Astrocyte (in vitro differentiated cells and primary cell): ENCODE data around the gene RESF1. TPM values are rescaled to one million over a fixed set of nuclear protein-coding genes. Genes with fewer than 3 reads are reported as not detected.

Experiments
- DNase-seq: peaks from one replicate; pipeline ENCODE4 v3.0.0-alpha.2; 2010; ENCODE audit warnings: low read depth
- FAIRE-seq: peaks from 2 replicates; lab custom pipeline; 2011; peaks lifted over from hg19 to GRCh38; lab: Jason Lieb, UNC
- H2AFZ ChIP-seq: 2 replicates; pipeline ENCODE4 v1.6.0; 2012; ENCODE audit warnings: low read depth, low read length, inconsistent platforms
- H3K27ac ChIP-seq: 2 replicates; pipeline ENCODE4 v1.5.1; 2011; ENCODE audit warnings: low read depth, low read length, inconsistent platforms
- H3K27me3 ChIP-seq: 2 replicates; pipeline ENCODE4 v1.6.0; 2011; ENCODE audit warnings: low read length, inconsistent platforms; ENCODE audit not compliant: insufficient read depth
- H3K36me3 ChIP-seq: 2 replicates; pipeline ENCODE4 v1.5.1; 2011; ENCODE audit warnings: low read length, inconsistent platforms; ENCODE audit not compliant: insufficient read depth
- H3K4me1 ChIP-seq: 2 replicates; pipeline ENCODE4 v1.5.1; 2011; ENCODE audit warnings: low read length, inconsistent platforms; ENCODE audit not compliant: insufficient read depth
- H3K4me2 ChIP-seq: 2 replicates; pipeline ENCODE4 v1.6.0; 2012; ENCODE audit warnings: low read length, inconsistent platforms
- H3K4me3 ChIP-seq: 2 replicates; pipeline ENCODE4 v1.5.1; 2011; ENCODE audit warnings: low read depth, mild to moderate bottlenecking, low read length, inconsistent platforms; ENCODE audit not compliant: insufficient read depth
- H3K79me2 ChIP-seq: 2 replicates; pipeline ENCODE4 v1.6.0; 2012; ENCODE audit warnings: mild to moderate bottlenecking, low read length, inconsistent platforms; ENCODE audit not compliant: insufficient read depth
- H3K9ac ChIP-seq: 2 replicates; pipeline ENCODE4 v1.6.0; 2012; ENCODE audit warnings: mild to moderate bottlenecking, low read length, inconsistent platforms
- H3K9me3 ChIP-seq: 2 replicates; pipeline ENCODE4 v1.5.1; 2012; ENCODE audit warnings: low read depth, mild to moderate bottlenecking, low read length, inconsistent platforms; ENCODE audit not compliant: insufficient read depth
- H4K20me1 ChIP-seq: 2 replicates; pipeline ENCODE4 v1.6.0; 2012; ENCODE audit warnings: low read length, inconsistent platforms; ENCODE audit not compliant: insufficient read depth
- H3K27ac Mint-ChIP-seq: one replicate; pipeline ENCODE4 v1.8.0; 2021; ENCODE audit warnings: mild to moderate bottlenecking, mixed read lengths; ENCODE audit not compliant: unreplicated experiment
- H3K27me3 Mint-ChIP-seq: one replicate; pipeline ENCODE4 v1.8.0; 2021; ENCODE audit warnings: low read depth, mixed read lengths; ENCODE audit not compliant: unreplicated experiment
- H3K36me3 Mint-ChIP-seq: one replicate; pipeline ENCODE4 v1.8.0; 2021; ENCODE audit warnings: low read depth, mixed read lengths; ENCODE audit not compliant: unreplicated experiment
- H3K4me1 Mint-ChIP-seq: one replicate; pipeline ENCODE4 v1.8.0; 2021; ENCODE audit warnings: low read depth, mixed read lengths; ENCODE audit not compliant: unreplicated experiment
- H3K4me3 Mint-ChIP-seq: one replicate; pipeline ENCODE4 v1.8.0; 2021; ENCODE audit warnings: mild to moderate bottlenecking, moderate library complexity, mixed read lengths; ENCODE audit not compliant: unreplicated experiment
- H3K9me3 Mint-ChIP-seq: one replicate; pipeline ENCODE4 v1.8.0; 2021; ENCODE audit warnings: mild to moderate bottlenecking, mixed read lengths; ENCODE audit not compliant: unreplicated experiment
- CTCF ChIP-seq: IDR thresholded peaks from 2 replicates; pipeline ENCODE4 v1.5.1; 2011; ENCODE audit warnings: low read depth, mild to moderate bottlenecking, inconsistent platforms, low read length, moderate library complexity; ENCODE audit not compliant: insufficient read depth
- EZH2 ChIP-seq: IDR thresholded peaks from 2 replicates; pipeline ENCODE4 v1.6.1; 2012; ENCODE audit warnings: mild to moderate bottlenecking, low read length, inconsistent platforms; ENCODE audit not compliant: insufficient read depth
- total RNA-seq: library from RNA; stranded (reverse); gene quantifications from 2 replicates; pipeline ENCODE4 v1.2.1, GENCODE V29; 2021

RESF1 gene
- total RNA-seq, 1 donor from 2014 or later: 22.2 TPM

GRCh38 chr12:31950088-31950487 is 9.1 kb upstream of the RESF1 start:
- Mint-ChIP-seq H3K4me3 (no peak overlapping the region), H3K9me3 (peaks cover 13% of the 10 kb centered on the region), H3K27ac (no peak overlapping the region), H3K27me3 (no peaks in the 10 kb centered on the region), H3K4me1 (peaks cover 2% of the 10 kb centered on the region), H3K36me3 (peaks cover 8% of the 10 kb centered on the region)
- H3K4me1 ChIP-seq: no peaks in the 10 kb centered on the region
- H3K4me2 ChIP-seq: no peak overlapping the region
- TF ChIP-seq CTCF (no peak), EZH2 (no peak)
- H3K27ac ChIP-seq: no peak overlapping the region
- no peaks in the 10 kb centered on the region for H3K9me3 ChIP-seq
- no peak for FAIRE-seq
- H3K36me3 ChIP-seq: no peaks in the 10 kb centered on the region
- no peak for DNase-seq
- H3K27me3 ChIP-seq: no peaks in the 10 kb centered on the region
- no peaks in the 10 kb centered on the region for H3K79me2 ChIP-seq
- no peak overlapping the region for H3K4me3 ChIP-seq
- H4K20me1 ChIP-seq: no peaks in the 10 kb centered on the region
- H3K9ac ChIP-seq: no peak overlapping the region
- no peak overlapping the region for H2AFZ ChIP-seq

- FAIRE-seq: no peak
- H3K27ac Mint-ChIP-seq: no peak overlapping the region
Observed at GRCh38 chr12:31950492-31950891, 8.7 kb upstream of the RESF1 start.

More at GRCh38 chr12:31950492-31950891, 8.7 kb upstream of the RESF1 start:
- Mint-ChIP-seq H3K4me1 (peaks cover 2% of the 10 kb centered on the region), H3K27me3 (no peaks in the 10 kb centered on the region), H3K9me3 (peaks cover 14% of the 10 kb centered on the region), H3K36me3 (peaks cover 8% of the 10 kb centered on the region), H3K4me3 (no peak overlapping the region)
- Histone ChIP-seq H3K4me1 (no peaks in the 10 kb centered on the region), H3K36me3 (no peaks in the 10 kb centered on the region), H2AFZ (no peak overlapping the region), H3K79me2 (no peaks in the 10 kb centered on the region), H3K27ac (no peak overlapping the region), H4K20me1 (no peaks in the 10 kb centered on the region), H3K27me3 (no peaks in the 10 kb centered on the region), H3K9me3 (no peaks in the 10 kb centered on the region), H3K9ac (no peak overlapping the region), H3K4me3 (no peak overlapping the region), H3K4me2 (no peak overlapping the region)
- TF ChIP-seq CTCF (no peak), EZH2 (no peak)
- no peak for DNase-seq
